ENCODE results near the gene CHCHD2. TPM values are rescaled to one million over a fixed set of nuclear protein-coding genes. Genes with fewer than 3 reads are reported as not detected.

The CHCHD2 gene
- total and polyA plus RNA-seq, 9 of the 15 experiments (the other 6 are each of a cell fraction or from before 2014, with no cell fraction given): 145 to 1,044 (median 648) TPM

DNA sequence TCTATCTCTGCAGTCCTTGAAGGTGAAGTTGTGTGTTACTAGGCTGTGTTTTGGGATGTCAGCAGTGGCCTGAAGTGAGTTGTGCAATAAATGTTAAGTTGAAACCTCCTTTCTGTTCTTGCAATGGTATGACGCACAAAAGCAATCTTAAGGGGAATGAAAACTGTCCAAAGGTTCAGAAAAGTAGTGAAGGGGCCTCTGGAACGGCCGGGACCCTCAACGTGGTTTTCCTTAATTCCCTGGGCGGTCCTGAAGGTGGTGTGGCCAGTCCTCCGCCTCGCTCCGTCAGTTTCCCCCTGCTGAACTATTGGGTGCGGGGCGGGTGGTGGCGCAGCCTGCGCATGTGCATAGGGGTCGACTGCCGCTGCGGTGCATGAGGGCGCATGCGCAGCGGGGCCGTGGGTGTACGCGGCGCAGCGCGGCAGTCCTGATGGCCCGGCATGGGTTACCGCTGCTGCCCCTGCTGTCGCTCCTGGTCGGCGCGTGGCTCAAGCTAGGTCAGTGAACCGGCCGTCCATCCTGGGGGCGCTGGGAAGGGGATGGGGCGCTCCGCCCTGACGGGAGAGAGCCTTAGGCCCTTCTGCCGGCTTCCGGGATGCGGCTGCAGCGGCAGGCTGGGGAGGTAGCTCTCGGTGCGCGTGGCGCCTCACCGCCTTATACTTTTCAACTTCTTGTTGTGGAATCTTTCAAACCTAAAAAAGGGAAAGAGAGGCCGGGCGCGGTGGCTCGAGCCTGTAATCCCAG lies 42.2 kb downstream of the CHCHD2 start, which contains the start of gene SUMF2 (continued):
- TF ChIP-seq SREBF2 (CRISPR knock-in tag; IDR thresholded peaks at IDR 0.05) (no peak), RFX7 (CRISPR knock-in tag; IDR thresholded peaks at IDR 0.05) (no peak), ELK3 (CRISPR knock-in tag; IDR thresholded peaks at IDR 0.05) (no peak), HDGF (IDR thresholded peaks at IDR 0.05) (no peak), CBX2 (IDR thresholded peaks at IDR 0.05; ENCODE audit: insufficient read depth, low read length, poor library complexity, severe bottlenecking) (no peak), ZBTB17 (CRISPR knock-in tag; IDR thresholded peaks at IDR 0.05) (peak; percentile 80; the same call in 1 of the 2 replicates), SETDB1 (IDR thresholded peaks at IDR 0.05; ENCODE audit: low read length) (no peak), BRF2 (IDR thresholded peaks at IDR 0.05; ENCODE audit: borderline replicate concordance, insufficient read depth, insufficient read length) (no peak), XRCC3 (IDR thresholded peaks at IDR 0.05) (no peak), PHF8 (IDR thresholded peaks at IDR 0.05; ENCODE audit: borderline replicate concordance, low read length) (peak; percentile 89), CHD2 (IDR thresholded peaks at IDR 0.05; ENCODE audit: low read depth, low read length) (no peak), RNF219 (CRISPR knock-in tag; IDR thresholded peaks at IDR 0.05) (no peak), ZNF274 (IDR thresholded peaks at IDR 0.05; ENCODE audit: borderline replicate concordance, low read depth, low read length) (peak; percentile 38; the same call in 1 of the 2 replicates), PHF20 (IDR thresholded peaks at IDR 0.05; ENCODE audit: partially characterized antibody) (no peak), CCNT2 (IDR thresholded peaks at IDR 0.05; ENCODE audit: borderline replicate concordance, extremely low read depth, insufficient read length, low read depth, low read length) (peak; percentile 97), SAFB2 (IDR thresholded peaks at IDR 0.05; ENCODE audit: borderline replicate concordance, low read depth, low read length, severe bottlenecking) (no peak), HLTF (IDR thresholded peaks at IDR 0.05) (no peak; the same call in 1 of the 2 replicates), RBM14 (IDR thresholded peaks at IDR 0.05; ENCODE audit: borderline replicate concordance, insufficient read depth, low read depth, low read length) (no peak), ZNF280A (IDR thresholded peaks at IDR 0.05; ENCODE audit: low read depth, partially characterized antibody) (no peak)
- TF ChIP-seq, protein P1, sequence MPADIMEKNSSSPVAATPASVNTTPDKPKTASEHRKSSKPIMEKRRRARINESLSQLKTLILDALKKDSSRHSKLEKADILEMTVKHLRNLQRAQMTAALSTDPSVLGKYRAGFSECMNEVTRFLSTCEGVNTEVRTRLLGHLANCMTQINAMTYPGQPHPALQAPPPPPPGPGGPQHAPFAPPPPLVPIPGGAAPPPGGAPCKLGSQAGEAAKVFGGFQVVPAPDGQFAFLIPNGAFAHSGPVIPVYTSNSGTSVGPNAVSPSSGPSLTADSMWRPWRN (IDR thresholded peaks at IDR 0.05; ENCODE audit: low read depth): no peak
- TF ChIP-seq, protein P2, sequence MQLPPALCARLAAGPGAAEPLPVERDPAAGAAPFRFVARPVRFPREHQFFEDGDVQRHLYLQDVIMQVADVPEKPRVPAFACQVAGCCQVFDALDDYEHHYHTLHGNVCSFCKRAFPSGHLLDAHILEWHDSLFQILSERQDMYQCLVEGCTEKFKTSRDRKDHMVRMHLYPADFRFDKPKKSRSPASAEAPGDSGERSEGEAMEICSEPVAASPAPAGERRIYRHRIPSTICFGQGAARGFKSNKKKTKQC (CRISPR knock-in tag; IDR thresholded peaks at IDR 0.05): no peak

Measured in K562 (cell line).